HFFc6 (cell line): ENCODE results near the gene NAPA. TPM values are rescaled to one million over a fixed set of nuclear protein-coding genes. Genes with fewer than 3 reads are reported as not detected.

Experiments used
- DNase-seq: peaks from one replicate; pipeline ENCODE4 v3.0.0-alpha.2; 2018
- H3K27ac Mint-ChIP-seq: 2 replicates; pipeline ENCODE4 v1.8.0; 2020; ENCODE audit warnings: mild to moderate bottlenecking, mixed read lengths
- H3K27me3 Mint-ChIP-seq: 2 replicates; pipeline ENCODE4 v1.8.0; 2021; ENCODE audit warnings: mild to moderate bottlenecking, moderate library complexity, mixed read lengths; ENCODE audit not compliant: insufficient read depth
- H3K36me3 Mint-ChIP-seq: 2 replicates; pipeline ENCODE4 v1.8.0; 2021; ENCODE audit warnings: low read depth, mixed read lengths
- H3K4me1 Mint-ChIP-seq: 2 replicates; pipeline ENCODE4 v1.8.0; 2020; ENCODE audit warnings: low read depth, mixed read lengths
- H3K4me3 Mint-ChIP-seq: 2 replicates; pipeline ENCODE4 v1.8.0; 2020; ENCODE audit warnings: mild to moderate bottlenecking, moderate library complexity, mixed read lengths
- H3K9me3 Mint-ChIP-seq: 2 replicates; pipeline ENCODE4 v1.8.0; 2020; ENCODE audit warnings: mild to moderate bottlenecking, mixed read lengths
- total RNA-seq, 6 experiments: library from RNA; stranded (reverse); fragmentation: NEBNext Ultra II Directional; extraction: Animal tissue kit (Norgen Biotek cat#: 25700); gene quantifications; 2 replicates in 1 of 6; 3 replicates in 5 of 6; pipeline ENCODE4 v1.2.3, GENCODE V29; 2021
- TF ChIP-seq, protein P1 (sequence below): fragments of 200-600 bp; sonication (generic); IDR thresholded peaks from 2 replicates; pipeline ENCODE4 v1.5.0; 2021; ENCODE audit warnings: antibody characterized with exemption, mild to moderate bottlenecking

The NAPA gene
- total RNA-seq, 6 experiments from 2014 or later: 94.4 to 119 (median 109) TPM

DNA sequence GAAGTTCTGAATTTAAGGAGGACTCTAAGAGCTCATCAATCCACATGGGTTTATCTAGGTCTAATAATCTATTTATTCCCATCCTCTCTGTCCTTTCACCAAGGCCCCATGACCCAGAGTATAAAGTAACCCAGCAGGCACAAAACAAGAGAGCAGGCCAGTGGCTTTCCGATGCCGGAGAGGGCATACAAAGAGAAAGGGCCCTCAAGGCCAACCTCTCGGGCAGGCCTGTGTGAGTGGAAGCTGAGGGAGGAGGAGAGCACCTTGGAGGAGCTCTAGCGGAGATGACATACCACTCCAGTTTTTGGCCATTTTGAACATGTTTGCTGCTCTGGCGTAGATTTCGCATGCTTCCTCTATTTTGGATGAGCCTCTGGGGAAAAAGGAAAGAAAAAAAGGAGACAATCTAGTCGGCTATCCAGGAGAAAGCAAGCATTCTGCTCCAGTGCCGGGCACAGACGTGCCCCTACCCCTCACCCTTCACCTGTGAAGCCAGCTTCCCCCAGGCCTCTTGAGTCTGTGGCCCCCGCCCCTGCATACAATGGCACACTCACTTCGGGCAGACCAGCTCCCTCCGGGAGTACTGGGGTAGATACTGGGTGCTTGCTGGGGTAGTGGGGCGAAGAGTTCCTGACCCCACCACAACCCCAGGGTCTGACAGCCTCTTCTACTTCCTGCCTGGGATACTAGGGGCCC is 11.6 kb downstream of the NAPA start:
- Mint-ChIP-seq H3K9me3 (no peaks in the 10 kb centered on the region), H3K36me3 (no peaks in the 10 kb centered on the region), H3K27me3 (peaks cover 1% of the 10 kb centered on the region; the same call in 1 of the 2 replicates), H3K4me1 (peaks cover 6% of the 10 kb centered on the region; the same call in 1 of the 2 replicates), H3K27ac (no peak overlapping the region), H3K4me3 (no peak overlapping the region)
- no peak for DNase-seq
- TF ChIP-seq, protein P1, sequence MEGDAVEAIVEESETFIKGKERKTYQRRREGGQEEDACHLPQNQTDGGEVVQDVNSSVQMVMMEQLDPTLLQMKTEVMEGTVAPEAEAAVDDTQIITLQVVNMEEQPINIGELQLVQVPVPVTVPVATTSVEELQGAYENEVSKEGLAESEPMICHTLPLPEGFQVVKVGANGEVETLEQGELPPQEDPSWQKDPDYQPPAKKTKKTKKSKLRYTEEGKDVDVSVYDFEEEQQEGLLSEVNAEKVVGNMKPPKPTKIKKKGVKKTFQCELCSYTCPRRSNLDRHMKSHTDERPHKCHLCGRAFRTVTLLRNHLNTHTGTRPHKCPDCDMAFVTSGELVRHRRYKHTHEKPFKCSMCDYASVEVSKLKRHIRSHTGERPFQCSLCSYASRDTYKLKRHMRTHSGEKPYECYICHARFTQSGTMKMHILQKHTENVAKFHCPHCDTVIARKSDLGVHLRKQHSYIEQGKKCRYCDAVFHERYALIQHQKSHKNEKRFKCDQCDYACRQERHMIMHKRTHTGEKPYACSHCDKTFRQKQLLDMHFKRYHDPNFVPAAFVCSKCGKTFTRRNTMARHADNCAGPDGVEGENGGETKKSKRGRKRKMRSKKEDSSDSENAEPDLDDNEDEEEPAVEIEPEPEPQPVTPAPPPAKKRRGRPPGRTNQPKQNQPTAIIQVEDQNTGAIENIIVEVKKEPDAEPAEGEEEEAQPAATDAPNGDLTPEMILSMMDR: no peak

DNA sequence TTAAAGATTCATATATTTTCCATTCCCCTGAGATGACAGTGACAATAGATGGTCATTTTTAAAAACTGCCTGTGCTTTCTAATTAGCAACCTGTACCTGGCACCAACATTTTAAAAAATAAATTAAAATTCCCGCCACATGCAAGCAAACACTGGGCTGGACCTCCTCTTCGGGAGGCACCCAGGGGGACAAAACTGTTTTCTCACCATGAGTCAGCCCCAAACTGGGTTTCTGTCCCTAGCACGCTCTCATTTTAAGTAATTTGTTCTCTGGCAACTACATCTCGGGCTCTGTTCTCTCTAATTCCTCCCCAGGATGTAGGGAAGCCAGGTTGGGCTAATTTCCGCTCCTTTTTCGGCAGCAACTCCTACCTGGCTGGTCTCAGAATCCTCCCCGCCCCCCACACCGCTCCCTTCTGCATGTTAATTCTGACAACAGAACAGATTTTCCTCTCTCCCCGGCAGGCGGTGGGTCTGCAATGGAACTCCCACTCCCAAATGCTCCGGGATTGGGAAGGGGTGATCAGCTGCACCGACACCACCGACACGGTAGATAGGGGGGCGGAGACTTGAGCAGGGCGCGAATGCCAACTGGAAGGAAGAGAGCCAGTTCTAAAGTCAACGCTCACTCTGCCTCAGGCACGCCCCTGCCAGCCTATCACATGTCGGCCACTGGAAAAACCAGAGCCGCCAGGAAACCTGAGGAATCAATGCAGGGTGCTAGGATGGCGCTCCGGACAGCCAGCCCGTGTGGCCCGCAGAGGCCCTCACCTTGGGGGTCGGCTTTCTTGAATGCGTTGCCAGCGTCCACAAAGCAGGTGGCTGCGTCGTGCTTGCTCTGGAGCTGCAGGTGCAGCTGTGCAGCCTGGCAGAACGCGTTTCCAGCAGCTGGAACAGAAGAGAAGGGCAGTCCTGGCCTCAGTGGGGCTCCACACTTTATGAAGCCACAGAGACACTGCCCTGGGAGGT is 14.7 kb downstream of the NAPA start:
- DNase-seq: no peak
- Mint-ChIP-seq H3K4me1 (peaks cover 6% of the 10 kb centered on the region; the same call in 1 of the 2 replicates), H3K4me3 (no peak overlapping the region), H3K27me3 (peaks cover 1% of the 10 kb centered on the region; the same call in 1 of the 2 replicates), H3K36me3 (no peaks in the 10 kb centered on the region), H3K9me3 (no peaks in the 10 kb centered on the region), H3K27ac (no peak overlapping the region)
- TF ChIP-seq, protein P1: no peak

DNA sequence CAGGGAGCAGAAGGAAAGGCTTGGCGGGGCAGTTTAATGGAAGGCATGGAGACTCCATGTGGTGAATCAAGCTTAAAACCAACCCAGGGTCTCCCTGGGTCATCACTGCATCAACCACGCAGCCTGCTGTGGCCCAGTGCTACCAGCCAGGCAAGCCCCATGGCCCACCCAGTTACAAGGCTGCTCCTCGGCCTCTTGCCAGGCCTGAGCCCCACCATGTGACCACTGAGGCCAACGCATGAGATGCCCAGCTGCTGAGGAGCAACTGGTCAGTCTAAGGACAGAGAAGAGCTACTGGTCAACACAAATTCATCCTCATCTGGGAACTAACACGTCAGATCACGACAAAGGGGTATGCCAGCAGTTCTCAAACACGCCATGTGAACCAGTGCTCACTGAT is 15.5 kb downstream of the NAPA start:
- Mint-ChIP-seq H3K9me3 (no peaks in the 10 kb centered on the region), H3K4me3 (no peak overlapping the region), H3K36me3 (no peaks in the 10 kb centered on the region), H3K27me3 (peaks cover 1% of the 10 kb centered on the region; the same call in 1 of the 2 replicates), H3K27ac (no peak overlapping the region), H3K4me1 (peaks cover 6% of the 10 kb centered on the region; the same call in 1 of the 2 replicates)
- TF ChIP-seq, protein P1: no peak
- DNase-seq: no peak

DNA sequence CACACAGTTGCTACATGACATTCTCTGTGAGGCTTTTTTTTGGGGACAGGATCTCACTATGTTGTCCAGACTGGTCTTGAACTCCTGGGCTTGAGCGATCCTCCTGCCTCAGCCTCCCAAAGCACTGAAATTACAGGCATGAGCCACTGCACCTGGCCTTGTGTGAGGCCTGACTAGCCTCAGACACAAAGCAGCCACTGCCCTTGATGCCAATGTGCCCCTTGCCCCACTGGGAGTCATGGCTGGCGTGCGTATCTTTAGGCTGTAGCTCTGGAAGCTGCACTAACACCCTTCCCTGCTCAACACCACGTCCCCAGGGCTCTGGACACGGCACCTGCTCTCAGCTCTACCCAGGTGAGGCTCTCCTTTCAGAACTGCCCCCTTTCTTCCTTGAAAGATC is 16.3 kb downstream of the NAPA start:
- TF ChIP-seq, protein P1: no peak
- Mint-ChIP-seq H3K36me3 (no peaks in the 10 kb centered on the region), H3K9me3 (no peaks in the 10 kb centered on the region), H3K27me3 (peaks cover 1% of the 10 kb centered on the region; the same call in 1 of the 2 replicates), H3K4me3 (no peak overlapping the region), H3K4me1 (peaks cover 6% of the 10 kb centered on the region; the same call in 1 of the 2 replicates), H3K27ac (no peak overlapping the region)
- no peak for DNase-seq

DNA sequence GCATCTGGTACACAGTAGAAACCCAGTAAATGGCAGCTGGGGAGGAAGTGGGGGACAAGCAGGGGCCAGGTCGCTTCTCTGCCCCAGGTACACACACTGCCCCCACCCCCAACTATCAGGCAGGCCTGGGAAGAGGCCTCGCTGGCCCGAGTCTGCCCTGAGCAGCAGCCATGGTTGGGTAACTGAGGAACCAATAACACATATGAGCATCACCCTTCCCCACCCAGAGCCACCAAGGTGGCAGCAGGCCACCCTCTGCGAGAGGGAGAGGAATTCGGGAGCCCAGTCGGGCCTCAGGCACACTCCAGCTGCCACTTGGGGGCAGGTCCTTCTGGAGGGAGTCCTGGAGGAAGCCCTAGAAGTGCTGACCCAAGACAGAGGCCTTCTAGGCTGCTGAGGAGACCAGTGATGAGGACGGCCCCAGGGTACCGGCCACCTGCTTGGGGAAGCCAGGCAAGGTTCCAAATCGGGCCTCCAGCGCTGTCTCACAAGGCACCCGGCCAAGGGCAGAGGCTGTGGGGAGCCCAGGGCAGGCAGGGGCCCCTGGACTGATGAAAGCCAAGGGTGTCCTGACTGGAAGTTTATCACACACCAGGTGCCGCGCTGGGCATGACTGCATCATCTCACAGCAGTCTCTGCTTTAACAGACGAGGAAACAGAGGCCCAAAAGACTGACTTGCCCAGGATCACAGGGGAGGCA is 16.9 kb downstream of the NAPA start:
- Mint-ChIP-seq H3K27me3 (peaks cover 1% of the 10 kb centered on the region; the same call in 1 of the 2 replicates), H3K27ac (no peak overlapping the region), H3K4me3 (no peak overlapping the region), H3K4me1 (peaks cover 6% of the 10 kb centered on the region; the same call in 1 of the 2 replicates), H3K9me3 (no peaks in the 10 kb centered on the region), H3K36me3 (no peaks in the 10 kb centered on the region)
- no peak for DNase-seq
- TF ChIP-seq, protein P1: no peak
